Suprapubic skin (tissue), 3 donors: ENCODE data around the gene UBE2F.

ENCODE experiments used
- CTCF ChIP-seq, 2 donors: fragments of 200-600 bp in 1 of 2; fragments of 450-650 bp in 1 of 2; sonication (generic) in 1 of 2; IDR thresholded peaks; one replicate each; pipeline ENCODE4 v1.5.1; 2016 to 2019; ENCODE audit warnings: antibody characterized with exemption in 2 of 2, mild to moderate bottlenecking in 1 of 2, moderate library complexity in 1 of 2
- POLR2A ChIP-seq, 2 donors: fragments of 450-650 bp; IDR thresholded peaks; one replicate each; pipeline ENCODE4 v1.6.1; 2017; ENCODE audit warnings: antibody characterized with exemption in 2 of 2, mild to moderate bottlenecking in 2 of 2, moderate library complexity in 2 of 2

- TF ChIP-seq POLR2A (IDR thresholded peaks at IDR 0.05) = no peak
- no peak for TF ChIP-seq CTCF (IDR thresholded peaks at IDR 0.05)
These were observed 44.8 kb upstream of the UBE2F start for GRCh38 chr2:237921967-237922492.
